Measurements from ENCODE around the gene B3GNT9.
"Not testable (repeated sequence)": the region's sequence is repeated elsewhere in the genome, so short reads cannot be mapped to it uniquely, and the experiment has no call there.

The B3GNT9 gene

GRCh38 chr16:67154578-67155294 is 3.9 kb upstream of the B3GNT9 start:
- no peak overlapping the region for H3K4me3 ChIP-seq (ENCODE audit: low read depth, low read length)

GRCh38 chr16:67151431-67152097 is 766 bp upstream of the B3GNT9 start:
- no peak overlapping the region for H3K4me3 ChIP-seq (ENCODE audit: low read depth, low read length)

GRCh38 chr16:67150047-67150832 is 558 bp downstream of the B3GNT9 start:
- peak overlapping the region; percentile 54 for H3K4me3 ChIP-seq (ENCODE audit: low read depth, low read length)

GRCh38 chr16:67149276-67150046 is 1.3 kb downstream of the B3GNT9 start:
- H3K4me3 ChIP-seq (ENCODE audit: low read depth, low read length) = peak overlapping the region; percentile 54

GRCh38 chr16:67148656-67149275 is 2.0 kb downstream of the B3GNT9 start:
- H3K4me3 ChIP-seq (ENCODE audit: low read depth, low read length) = no peak overlapping the region

- H3K4me3 ChIP-seq (ENCODE audit: low read depth, low read length) = no peak overlapping the region
Observed at GRCh38 chr16:67148221-67148620, 2.6 kb downstream of the B3GNT9 start.

- H3K4me3 ChIP-seq (ENCODE audit: low read depth, low read length) = no peak overlapping the region
Observed at GRCh38 chr16:67147437-67148140, 3.2 kb downstream of the B3GNT9 start.

GRCh38 chr16:67146523-67147357 is 4.1 kb downstream of the B3GNT9 start:
- H3K4me3 ChIP-seq (ENCODE audit: low read depth, low read length) = no peak overlapping the region

GRCh38 chr16:67145746-67146145 is 5.1 kb downstream of the B3GNT9 start:
- H3K4me3 ChIP-seq (ENCODE audit: low read depth, low read length) = no peak overlapping the region

- H3K4me3 ChIP-seq (ENCODE audit: low read depth, low read length) = no peak overlapping the region
Observed at GRCh38 chr16:67144943-67145342, 5.9 kb downstream of the B3GNT9 start.

GRCh38 chr16:67142342-67142741 is 8.5 kb downstream of the B3GNT9 start:
- H3K4me3 ChIP-seq (ENCODE audit: low read depth, low read length) = no peak overlapping the region

GRCh38 chr16:67141391-67141790 is 9.4 kb downstream of the B3GNT9 start:
- no peak overlapping the region for H3K4me3 ChIP-seq (ENCODE audit: low read depth, low read length)

GRCh38 chr16:67137605-67138004 is 13.2 kb downstream of the B3GNT9 start:
- no peak overlapping the region for H3K4me3 ChIP-seq (ENCODE audit: low read depth, low read length)

GRCh38 chr16:67129422-67129821 is 21.4 kb downstream of the B3GNT9 start:
- no peak overlapping the region for H3K4me3 ChIP-seq (ENCODE audit: low read depth, low read length)

- H3K4me3 ChIP-seq (ENCODE audit: low read depth, low read length) = no peak overlapping the region
Observed at GRCh38 chr16:67128887-67129286, 21.9 kb downstream of the B3GNT9 start.

- no peak overlapping the region for H3K4me3 ChIP-seq (ENCODE audit: low read depth, low read length)
Observed at GRCh38 chr16:67128417-67128816, 22.4 kb downstream of the B3GNT9 start.

GRCh38 chr16:67122799-67123198 is 28.0 kb downstream of the B3GNT9 start:
- H3K4me3 ChIP-seq (ENCODE audit: low read depth, low read length) = not testable (repeated sequence)

GRCh38 chr16:67120025-67120424 is 30.8 kb downstream of the B3GNT9 start:
- no peak overlapping the region for H3K4me3 ChIP-seq (ENCODE audit: low read depth, low read length)

- no peak overlapping the region for H3K4me3 ChIP-seq (ENCODE audit: low read depth, low read length)
Observed at GRCh38 chr16:67117716-67118115, 33.1 kb downstream of the B3GNT9 start.
